Upper lobe of left lung (tissue), 4 donors: ENCODE measurements around the gene PDE8A.

ENCODE experiments used
- CTCF ChIP-seq, 6 experiments: fragments of 450-650 bp in 4 of 6; fragments of 200-600 bp in 2 of 6; sonication (generic) in 2 of 6; IDR thresholded peaks; one replicate each; pipeline ENCODE4 v1.5.1; 2016 to 2019; ENCODE audit warnings: antibody characterized with exemption in 6 of 6
- POLR2AphosphoS5 ChIP-seq, 2 donors: sonication (generic); formaldehyde crosslinking; IDR thresholded peaks; one replicate each; pipeline ENCODE4 v1.5.1; 2017; ENCODE audit warnings: antibody characterized with exemption in 2 of 2

- TF ChIP-seq CTCF (IDR thresholded peaks at IDR 0.05) (no peak), POLR2AphosphoS5 (IDR thresholded peaks at IDR 0.05) (no peak)
Measured at GRCh38 chr15:85031086-85031943, 49.7 kb downstream of the PDE8A start.
